Ramos (cell line): ENCODE measurements around the gene HBG1.
"Not testable (repeated sequence)": the region's sequence is repeated elsewhere in the genome, so short reads cannot be mapped to it uniquely, and the experiment has no call there.

Experiments used
- in situ Hi-C: fragments of 300-500 bp; cut with MboI; formaldehyde crosslinking; loops from one replicate; pipeline ENCODE4 v1.14.3; 2022; ENCODE audit warnings: low sequenced_read_pairs; ENCODE audit not compliant: unreplicated experiment

The HBG1 gene

DNA sequence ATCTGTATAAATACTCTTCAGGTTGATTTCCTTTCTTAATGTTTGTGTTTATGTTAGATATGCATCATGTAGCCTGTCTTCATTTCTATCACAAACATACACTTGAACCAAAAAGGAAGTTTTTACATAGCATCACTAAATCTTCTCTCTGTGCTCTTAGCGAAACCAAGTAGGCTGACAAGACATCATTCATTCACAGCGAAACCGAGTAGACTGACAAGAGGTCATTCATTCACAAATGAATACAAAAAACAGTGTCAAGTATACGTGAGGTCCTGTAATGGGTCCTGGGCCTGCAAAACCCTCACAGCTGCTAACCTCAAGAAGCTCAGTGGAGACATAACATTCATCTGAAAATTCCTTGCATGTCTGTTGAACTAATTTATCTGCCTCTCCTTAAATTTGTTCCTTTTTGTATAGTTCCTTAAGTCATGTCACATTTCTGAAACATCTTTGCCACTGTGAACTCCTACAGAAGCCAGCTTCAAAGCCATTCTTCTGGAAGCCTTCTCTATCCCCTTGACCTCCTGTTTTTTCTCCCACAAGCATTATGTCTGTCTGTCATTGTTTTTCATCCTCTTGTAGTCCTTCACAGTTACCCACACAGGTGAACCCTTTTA is 29.9 kb upstream of the HBG1 start:
- in situ Hi-C loops: no loop called here

DNA sequence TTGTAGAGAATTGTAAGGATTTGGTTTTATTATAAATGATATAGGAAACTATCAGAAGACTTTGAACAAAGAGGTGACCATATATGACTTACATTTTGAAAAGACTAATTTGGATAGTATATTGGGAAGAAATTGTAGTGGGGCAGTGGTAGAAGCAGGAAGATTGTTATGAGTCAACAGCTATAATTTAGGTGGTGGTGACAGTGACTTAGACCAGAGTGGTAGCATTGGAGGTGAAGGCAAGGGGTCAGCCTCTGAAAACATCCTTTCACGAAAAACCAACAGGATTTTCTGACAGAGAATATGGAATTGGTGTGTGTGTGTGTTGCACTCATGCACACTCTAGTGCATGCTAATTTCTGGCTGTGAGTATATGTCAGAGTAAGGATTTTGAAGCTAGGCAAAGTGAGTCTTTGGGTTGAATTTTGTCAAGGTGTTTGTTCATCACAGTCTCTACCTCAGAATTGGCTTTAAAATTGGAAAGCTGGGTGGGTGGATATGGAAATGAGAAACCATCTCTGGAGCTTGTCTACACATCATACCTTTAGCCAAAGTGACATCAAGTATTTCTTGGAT is 28.2 kb upstream of the HBG1 start:
- in situ Hi-C loops: no loop called here

DNA sequence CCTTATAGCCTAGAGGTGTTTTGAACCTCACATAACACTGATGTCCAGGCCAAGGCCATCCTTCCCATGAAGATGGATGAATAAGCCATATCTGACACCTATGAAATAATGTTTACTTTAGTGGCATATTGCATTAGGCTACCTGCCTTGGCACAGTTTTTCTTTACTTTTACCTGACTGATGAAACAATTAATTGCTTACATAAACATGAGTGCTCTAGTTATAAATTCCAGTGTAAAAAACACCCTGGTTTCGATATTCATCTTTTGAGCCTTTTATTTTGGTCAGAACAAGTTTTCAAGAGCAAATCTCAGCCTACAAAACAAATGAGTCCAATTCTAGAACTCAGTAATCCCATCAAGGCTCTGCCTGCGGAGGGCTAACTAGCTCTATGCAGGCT is 27.0 kb upstream of the HBG1 start:
- in situ Hi-C loops: no loop called here

DNA sequence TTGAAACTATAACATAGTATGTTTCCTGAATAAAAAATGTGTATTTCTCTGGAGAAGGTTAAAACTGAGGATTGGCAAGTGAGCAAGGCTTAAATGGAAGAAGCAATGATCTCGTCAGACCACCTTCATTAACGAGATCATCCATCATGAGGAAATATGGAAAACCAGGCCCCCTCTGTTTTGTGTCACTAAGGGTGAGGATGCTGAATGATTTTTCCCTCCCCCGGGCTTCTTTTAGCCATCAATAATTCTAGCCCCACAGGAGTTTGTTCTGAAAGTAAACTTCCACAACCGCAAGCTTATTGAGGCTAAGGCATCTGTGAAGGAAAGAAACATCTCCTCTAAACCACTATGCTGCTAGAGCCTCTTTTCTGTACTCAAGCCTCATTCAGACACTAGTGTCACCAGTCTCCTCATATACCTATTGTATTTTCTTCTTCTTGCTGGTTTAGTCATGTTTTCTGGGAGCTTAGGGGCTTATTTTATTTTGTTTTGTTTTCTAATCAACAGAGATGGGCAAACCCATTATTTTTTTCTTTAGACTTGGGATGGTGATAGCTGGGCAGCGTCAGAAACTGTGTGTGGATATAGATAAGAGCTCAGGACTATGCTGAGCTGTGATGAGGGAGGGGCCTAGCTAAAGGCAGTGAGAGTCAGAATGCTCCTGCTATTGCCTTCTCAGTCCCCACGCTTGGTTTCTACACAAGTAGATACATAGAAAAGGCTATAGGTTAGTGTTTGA is 25.9 kb upstream of the HBG1 start:
- in situ Hi-C loops: no loop called here

DNA sequence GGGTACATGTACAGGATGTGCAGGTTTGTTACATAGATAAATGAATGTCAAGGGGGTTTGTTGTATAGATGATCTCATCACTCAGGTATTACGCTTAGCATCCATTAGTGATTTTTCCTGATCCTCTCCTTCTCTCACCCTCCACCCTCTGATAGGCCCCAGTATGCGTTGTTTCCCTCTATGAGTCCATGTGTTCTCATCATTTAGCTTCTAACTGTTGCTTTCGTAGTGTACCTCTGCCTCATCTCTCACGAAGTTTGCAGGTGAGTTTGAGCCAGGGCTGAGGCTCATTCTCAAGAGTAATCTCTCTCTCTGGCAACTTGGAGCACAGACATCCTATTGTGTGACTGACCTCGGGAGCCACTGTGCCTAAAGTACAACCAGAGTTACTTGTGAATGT is 24.7 kb upstream of the HBG1 start:
- in situ Hi-C loops: no loop called here

DNA sequence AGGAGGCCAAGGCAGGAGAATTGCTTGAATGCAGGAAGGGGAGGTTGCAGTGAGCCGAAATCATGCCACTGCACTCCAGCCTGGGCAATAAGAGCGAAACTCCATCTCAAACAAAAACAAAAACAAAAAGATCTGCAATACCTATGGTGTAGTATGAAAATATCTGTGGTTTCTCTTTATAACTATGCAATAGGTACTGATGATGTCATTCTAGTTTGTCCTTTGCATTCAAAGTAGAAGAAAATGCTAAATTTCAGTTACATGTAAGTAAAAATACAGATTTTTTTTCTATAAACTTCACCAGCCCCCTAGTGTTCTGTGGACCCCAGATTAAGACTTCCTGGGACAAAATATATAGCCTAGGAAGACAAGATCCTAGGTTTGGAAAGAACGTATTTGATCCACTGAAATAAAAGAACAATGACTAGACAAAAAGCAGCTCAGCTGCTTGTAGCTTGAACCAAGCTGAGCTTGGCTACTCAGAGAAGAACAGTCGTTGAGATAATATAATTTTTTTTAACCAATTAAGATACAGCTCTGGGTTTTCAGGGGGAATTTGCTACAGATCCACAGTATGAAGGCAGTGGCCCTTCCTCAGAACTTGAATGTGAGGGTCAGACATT is 22.8 kb upstream of the HBG1 start:
- in situ Hi-C loops: no loop called here

DNA sequence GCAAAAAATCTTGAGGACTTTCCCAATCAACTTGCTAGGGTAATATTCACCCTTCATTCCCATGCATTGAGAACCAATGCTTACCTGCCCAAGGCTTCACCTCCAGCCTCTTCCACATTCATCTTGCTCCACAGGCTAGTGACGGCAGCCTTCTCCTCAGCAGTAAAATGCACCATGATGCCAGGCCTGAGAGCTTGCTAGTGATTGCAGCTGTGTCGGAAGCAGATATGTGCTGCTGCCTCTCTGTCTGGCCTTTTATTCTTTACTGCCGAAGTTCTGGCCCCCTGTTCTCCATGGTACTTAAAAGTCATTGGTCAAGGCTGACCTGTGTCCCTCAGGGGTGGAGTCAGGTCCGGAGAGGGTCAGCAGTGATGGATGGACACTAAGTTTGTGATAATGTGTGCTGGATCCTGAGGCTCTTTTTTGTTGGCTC is 20.1 kb upstream of the HBG1 start, which contains the start of gene HBE1:
TSS of gene HBE1 (minus strand) at position 231 of the 433 bp plus-strand sequence. CDS start at position 176, 55 bp downstream.
- in situ Hi-C loops: no loop called here

DNA sequence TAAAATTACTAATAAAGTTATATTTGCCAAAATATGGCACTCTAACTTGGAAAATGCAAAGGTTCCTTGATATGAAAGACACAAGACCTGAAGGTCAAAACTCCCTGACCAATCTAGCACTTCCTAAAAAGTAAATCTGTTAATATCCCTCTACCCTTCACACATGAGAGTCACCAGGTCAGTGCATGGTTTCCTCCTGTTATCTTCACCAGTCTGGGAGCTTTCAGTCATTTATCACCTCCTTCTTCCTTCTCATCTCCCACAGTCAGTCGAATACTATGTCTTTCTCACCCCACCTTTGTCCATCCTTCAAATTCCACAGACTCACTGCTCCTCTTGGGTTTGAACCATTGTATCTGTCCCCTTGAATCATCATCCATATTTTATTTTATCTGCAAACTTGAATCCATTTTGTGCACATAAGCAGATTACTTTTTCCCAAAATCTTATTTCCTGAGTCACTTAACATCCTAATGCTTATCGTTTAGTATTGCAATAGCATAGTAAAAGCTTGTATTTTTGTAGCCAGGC is 17.4 kb upstream of the HBG1 start:
- in situ Hi-C loops: no loop called here

DNA sequence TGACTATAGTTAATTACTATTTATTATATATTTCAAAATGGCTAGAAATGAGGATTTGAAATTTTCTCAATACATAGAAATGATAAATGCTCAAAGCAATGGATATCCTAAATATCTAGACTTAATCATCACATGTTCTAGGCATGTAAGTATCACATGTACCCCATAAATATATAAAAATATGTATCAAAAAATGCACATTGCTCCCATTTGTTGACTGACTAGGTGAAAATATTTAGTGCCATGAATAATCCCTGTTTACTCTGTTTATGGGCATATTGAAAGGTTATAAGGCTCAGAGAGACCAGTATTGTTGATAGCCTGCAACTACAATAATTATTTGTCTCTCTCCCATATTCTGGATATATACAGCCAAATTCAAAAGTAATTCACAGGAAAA is 17.0 kb upstream of the HBG1 start:
- in situ Hi-C loops: no loop called here

DNA sequence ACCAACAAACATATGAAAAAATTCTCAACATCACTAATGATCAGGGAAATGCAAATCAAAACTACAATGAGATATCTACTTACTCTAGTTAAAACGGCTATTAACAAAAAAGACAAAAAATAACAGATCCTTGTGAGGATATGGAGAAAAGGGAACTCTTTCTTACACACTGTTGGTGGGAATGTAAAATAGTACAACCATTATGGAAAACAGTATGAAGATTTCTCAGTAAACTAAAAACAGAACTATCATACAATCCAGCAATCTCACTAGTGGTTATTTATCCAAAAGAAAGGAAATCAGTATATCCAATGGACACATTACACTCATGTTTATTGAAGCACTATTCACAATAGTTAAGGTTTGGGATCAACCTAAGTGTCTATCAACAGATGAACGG is 16.2 kb upstream of the HBG1 start:
- in situ Hi-C loops: no loop called here

DNA sequence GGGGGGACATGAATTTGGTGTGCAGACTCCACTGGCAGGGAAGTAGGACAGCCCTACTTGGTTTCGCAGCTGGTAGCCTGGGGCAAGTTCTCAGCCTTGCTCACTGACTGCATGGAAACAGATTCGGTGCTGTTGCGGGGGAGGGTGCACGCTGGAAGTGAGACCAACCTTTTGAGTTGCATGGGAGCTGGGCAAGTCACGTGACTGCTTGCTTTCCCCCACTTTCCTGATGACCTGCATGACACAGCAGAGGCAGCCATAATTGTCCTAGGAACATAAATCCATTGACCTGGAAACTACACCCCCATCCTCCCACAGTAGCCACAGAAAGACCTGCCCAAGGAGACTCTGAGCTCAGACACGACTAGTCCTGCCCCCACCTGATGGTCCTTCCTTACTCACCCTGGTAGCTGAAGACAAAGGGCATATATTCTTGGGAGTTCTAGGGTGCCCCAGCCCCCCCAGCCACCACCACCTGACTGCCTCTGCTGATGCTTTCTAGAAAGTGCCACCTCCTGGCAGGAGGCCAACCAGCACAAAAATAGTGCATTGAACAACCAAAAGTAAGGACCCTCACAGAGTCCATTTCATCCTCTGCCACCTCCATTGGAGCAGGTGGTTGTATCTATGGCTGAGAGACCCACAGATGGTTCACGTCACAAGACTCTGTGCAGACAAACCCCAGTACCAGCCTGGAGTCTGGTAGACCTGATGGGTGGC is 9.0 kb upstream of the HBG1 start:
- in situ Hi-C loops: no loop called here

DNA sequence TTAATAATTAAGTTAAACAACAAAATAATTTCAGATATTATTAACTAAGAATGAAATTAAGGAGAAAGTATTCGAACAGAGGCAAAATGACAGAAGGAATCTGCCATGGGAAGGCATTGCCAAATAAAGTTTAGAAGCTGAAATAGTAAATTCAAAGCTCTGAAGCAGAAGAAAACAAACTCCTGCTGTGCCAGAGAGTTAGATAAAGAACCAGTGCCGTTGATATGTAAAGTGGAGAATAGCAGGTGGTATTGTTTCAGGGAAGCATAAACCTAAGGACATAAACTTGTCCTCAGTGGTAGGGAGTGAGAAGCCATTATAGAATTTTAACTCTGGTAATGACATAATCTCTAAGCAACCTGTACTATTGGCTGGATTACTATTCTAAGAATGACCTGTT is 7.6 kb upstream of the HBG1 start:
- in situ Hi-C loops: no loop called here

DNA sequence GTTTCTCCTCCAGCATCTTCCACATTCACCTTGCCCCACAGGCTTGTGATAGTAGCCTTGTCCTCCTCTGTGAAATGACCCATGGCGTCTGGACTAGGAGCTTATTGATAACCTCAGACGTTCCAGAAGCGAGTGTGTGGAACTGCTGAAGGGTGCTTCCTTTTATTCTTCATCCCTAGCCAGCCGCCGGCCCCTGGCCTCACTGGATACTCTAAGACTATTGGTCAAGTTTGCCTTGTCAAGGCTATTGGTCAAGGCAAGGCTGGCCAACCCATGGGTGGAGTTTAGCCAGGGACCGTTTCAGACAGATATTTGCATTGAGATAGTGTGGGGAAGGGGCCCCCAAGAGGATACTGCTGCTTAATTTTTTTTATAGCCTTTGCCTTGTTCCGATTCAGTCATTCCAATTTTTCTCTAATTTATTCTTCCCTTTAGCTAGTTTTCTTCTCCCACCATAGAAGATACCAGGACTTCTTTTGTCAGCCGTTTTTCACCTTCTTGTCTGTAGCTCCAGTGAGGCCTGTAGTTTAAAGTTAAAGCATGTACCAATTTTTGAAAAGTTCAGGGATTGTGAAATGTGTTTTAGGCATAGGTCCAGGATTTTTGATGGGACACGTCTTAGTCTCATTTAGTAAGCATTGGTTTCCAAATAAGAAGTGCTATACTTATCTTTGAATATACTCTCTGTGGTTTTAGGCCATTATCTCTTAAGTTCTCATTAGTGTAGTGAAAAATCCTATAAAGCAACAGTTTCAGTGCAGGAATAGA is 5.2 kb upstream of the HBG1 start, which contains the start of gene HBG2:
TSS of gene HBG2 (minus strand) at position 136 of the 768 bp plus-strand sequence. CDS start at position 83, 53 bp downstream.
- in situ Hi-C loops: not testable (repeated sequence)

DNA sequence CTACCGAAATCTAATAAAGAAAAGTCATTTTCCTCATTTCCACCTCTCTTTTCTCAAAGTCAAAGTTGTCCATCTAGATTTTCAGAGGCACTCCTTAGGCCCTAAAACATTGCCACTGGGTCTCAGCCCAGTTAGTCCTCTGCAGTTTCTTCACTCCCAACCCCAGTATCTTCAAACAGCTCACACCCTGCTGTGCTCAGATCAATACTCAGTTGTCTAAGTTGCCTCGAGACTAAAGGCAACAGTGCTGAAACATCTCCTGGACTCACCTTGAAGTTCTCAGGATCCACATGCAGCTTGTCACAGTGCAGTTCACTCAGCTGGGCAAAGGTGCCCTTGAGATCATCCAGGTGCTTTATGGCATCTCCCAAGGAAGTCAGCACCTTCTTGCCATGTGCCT is 4.4 kb upstream of the HBG1 start:
- in situ Hi-C loops: not testable (repeated sequence)

DNA sequence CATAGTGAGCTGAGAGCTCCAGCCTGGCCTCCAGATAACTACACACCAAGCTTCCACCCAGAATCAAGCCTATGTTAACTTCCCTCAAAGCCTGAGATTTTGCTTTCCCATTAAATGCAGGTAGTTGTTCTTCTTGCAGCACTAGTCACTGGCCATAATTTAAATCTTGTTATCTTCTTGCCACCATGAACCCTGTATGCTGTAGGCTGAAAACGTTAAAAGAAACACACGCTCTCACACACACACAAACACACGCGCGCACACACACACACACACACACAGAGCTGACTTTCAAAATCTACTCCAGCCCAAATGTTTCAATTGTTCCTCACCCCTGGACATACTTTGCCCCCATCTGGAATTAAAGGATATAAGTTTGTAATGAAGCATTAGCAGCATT is 3.8 kb upstream of the HBG1 start:
- in situ Hi-C loops: not testable (repeated sequence)

DNA sequence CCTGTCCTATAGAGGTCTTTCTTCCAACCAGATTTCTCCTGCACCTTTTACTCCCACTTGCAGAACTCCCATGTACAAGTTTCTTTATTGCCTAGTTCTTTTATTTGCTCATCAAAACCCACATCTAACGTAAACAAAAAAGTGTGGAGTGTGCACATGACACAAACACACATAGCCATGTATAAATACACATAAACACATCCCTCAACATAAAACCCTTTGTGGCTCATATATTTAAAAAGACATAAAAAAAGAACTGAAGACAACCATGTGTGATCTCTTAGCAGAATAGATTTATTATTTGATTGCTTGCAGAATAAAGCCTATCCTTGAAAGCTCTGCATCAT is 3.2 kb upstream of the HBG1 start:
- in situ Hi-C loops: no loop called here

DNA sequence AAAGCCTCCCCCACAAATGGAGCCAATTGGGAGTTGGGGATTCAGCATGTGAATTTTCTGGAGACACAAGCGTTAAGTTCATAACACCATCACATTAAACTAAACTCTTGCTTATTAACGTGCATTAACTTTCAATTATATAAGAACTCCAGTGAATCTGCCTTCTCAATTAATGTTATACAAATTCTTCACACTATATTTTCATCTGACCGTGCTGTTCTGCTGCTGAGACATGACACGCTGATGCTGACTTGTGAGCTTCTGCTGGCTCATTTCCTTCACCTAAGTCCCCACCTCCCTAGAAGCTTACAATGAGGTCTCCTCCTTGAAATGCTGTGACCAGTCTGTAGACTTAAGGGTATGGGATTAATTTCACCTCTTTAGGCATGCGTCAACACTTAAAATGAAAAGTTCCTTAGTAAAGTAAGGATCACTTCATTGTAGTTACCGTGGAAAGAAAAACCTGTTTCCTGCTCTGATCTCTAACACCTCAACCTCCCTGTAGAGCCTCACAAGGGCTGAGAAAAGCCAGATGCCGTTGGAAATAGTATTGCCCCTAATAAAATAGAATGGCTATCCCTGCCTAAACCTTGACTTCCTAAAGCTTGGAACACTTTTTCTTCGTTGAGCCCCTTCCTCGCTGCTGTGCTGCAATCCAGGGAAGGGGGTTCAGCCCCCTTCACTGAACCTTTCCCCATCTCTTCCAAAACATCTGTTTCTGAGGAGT is 2.7 kb upstream of the HBG1 start:
- in situ Hi-C loops: no loop called here

DNA sequence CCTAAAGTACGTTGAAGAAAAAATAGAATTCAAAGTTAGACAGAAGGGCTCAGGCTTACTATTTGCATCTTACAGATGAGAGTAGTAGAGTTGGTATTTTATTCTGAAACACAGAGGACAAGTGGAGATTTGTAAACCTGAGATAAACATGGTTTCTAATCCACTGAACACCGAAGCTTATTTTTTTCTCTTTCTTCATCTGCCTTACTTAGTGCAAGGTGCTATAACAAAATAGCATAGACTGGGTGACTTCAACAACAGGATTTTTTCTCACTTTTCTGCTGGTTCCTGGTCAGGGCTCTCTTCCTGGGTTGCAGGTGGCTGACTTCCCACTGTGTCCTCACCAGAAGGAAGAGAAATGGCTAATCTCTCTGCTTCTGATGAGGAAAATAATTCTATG is 2.1 kb upstream of the HBG1 start:
- in situ Hi-C loops: no loop called here
